Osteoblast (primary cell): ENCODE results near the gene IFNL3. TPM values are rescaled to one million over a fixed set of nuclear protein-coding genes. Genes with fewer than 3 reads are reported as not detected.

ENCODE experiments used
- DNase-seq: peaks from one replicate; pipeline ENCODE4 v3.0.0; 2011; ENCODE audit warnings: low spot score, mixed read lengths; ENCODE audit not compliant: insufficient read length; ENCODE audit errors: missing footprints
- H2AFZ ChIP-seq: 2 replicates; pipeline ENCODE4 v1.6.0; 2011; ENCODE audit warnings: mild to moderate bottlenecking, low read length
- H3K27ac ChIP-seq: 2 replicates; pipeline ENCODE4 v1.5.1; 2011; ENCODE audit warnings: mild to moderate bottlenecking, low read depth, low read length, moderate library complexity
- H3K27me3 ChIP-seq: 2 replicates; pipeline ENCODE4 v1.6.0; 2012; ENCODE audit warnings: mild to moderate bottlenecking, control low read depth, inconsistent platforms, low read length, moderate library complexity; ENCODE audit not compliant: insufficient read depth
- H3K36me3 ChIP-seq: 2 replicates; pipeline ENCODE4 v1.5.1; 2011; ENCODE audit warnings: mild to moderate bottlenecking, low read length, control low read depth, moderate library complexity; ENCODE audit not compliant: insufficient read depth
- H3K4me1 ChIP-seq: 2 replicates; pipeline ENCODE4 v1.5.1; 2011; ENCODE audit warnings: mild to moderate bottlenecking, low read length, control low read depth, moderate library complexity; ENCODE audit not compliant: insufficient read depth
- H3K4me2 ChIP-seq: 2 replicates; pipeline ENCODE4 v1.6.0; 2011; ENCODE audit warnings: mild to moderate bottlenecking, low read length; ENCODE audit not compliant: insufficient read depth
- H3K4me3 ChIP-seq: fragments of 200-600 bp; sonication (generic); 3 replicates; pipeline ENCODE4 v1.5.1; 2012; ENCODE audit warnings: mild to moderate bottlenecking, low read length, inconsistent platforms; ENCODE audit not compliant: insufficient read depth
- H3K79me2 ChIP-seq: 2 replicates; pipeline ENCODE4 v1.6.0; 2012; ENCODE audit warnings: mild to moderate bottlenecking, low read length, control low read depth, inconsistent platforms; ENCODE audit not compliant: insufficient read depth
- H3K9me3 ChIP-seq: 2 replicates; pipeline ENCODE4 v1.5.1; 2011; ENCODE audit warnings: low read depth, low read length, control low read depth
- H4K20me1 ChIP-seq: 2 replicates; pipeline ENCODE4 v1.6.0; 2012; ENCODE audit warnings: mild to moderate bottlenecking, low read length, control low read depth; ENCODE audit not compliant: insufficient read depth
- CTCF ChIP-seq: IDR thresholded peaks from 2 replicates; pipeline ENCODE4 v1.5.1; 2011; ENCODE audit warnings: mild to moderate bottlenecking, low read depth, low read length, moderate library complexity; ENCODE audit errors: extremely low read depth
- total RNA-seq: library from RNA; depleted of rRNA; stranded (reverse); fragments of >200 nt; gene quantifications from 2 replicates; pipeline ENCODE4 v1.2.3, GENCODE V29; 2012

The IFNL3 gene
- total RNA-seq, 1 donor: not detected

- TF ChIP-seq CTCF: no peak
- Histone ChIP-seq H3K79me2 (no peaks in the 10 kb centered on the region), H3K4me3 (no peak overlapping the region), H3K36me3 (no peaks in the 10 kb centered on the region), H3K4me2 (no peak overlapping the region), H3K4me1 (no peaks in the 10 kb centered on the region), H3K27ac (no peak overlapping the region), H3K9me3 (no peaks in the 10 kb centered on the region), H2AFZ (no peak overlapping the region), H4K20me1 (no peaks in the 10 kb centered on the region), H3K27me3 (peaks cover 5% of the 10 kb centered on the region)
- DNase-seq: no peak
These were observed 6.6 kb downstream of the IFNL3 start for GRCh38 chr19:39238209-39238608.

- TF ChIP-seq CTCF: no peak
These were observed 7.3 kb downstream of the IFNL3 start for GRCh38 chr19:39237200-39238184.

GRCh38 chr19:39236527-39236926, 8.3 kb downstream of the IFNL3 start:
- no peaks in the 10 kb centered on the region for H3K4me1 ChIP-seq
- H3K27ac ChIP-seq: no peak overlapping the region
- H3K36me3 ChIP-seq: no peaks in the 10 kb centered on the region
- H2AFZ ChIP-seq: no peak overlapping the region
- TF ChIP-seq CTCF: no peak
- no peak overlapping the region for H3K4me2 ChIP-seq
- no peaks in the 10 kb centered on the region for H4K20me1 ChIP-seq
- H3K9me3 ChIP-seq: no peaks in the 10 kb centered on the region
- no peak for DNase-seq
- no peaks in the 10 kb centered on the region for H3K79me2 ChIP-seq
- peaks cover 5% of the 10 kb centered on the region for H3K27me3 ChIP-seq
- H3K4me3 ChIP-seq: no peak overlapping the region

More at GRCh38 chr19:39237200-39238184, 7.3 kb downstream of the IFNL3 start:
- Histone ChIP-seq H3K27me3 (peaks cover 5% of the 10 kb centered on the region), H3K79me2 (no peaks in the 10 kb centered on the region), H4K20me1 (no peaks in the 10 kb centered on the region), H3K4me3 (no peak overlapping the region), H3K27ac (no peak overlapping the region), H2AFZ (no peak overlapping the region), H3K4me2 (no peak overlapping the region), H3K4me1 (no peaks in the 10 kb centered on the region), H3K9me3 (no peaks in the 10 kb centered on the region), H3K36me3 (no peaks in the 10 kb centered on the region)
- DNase-seq: peak; percentile 52

GRCh38 chr19:39232708-39233107, 12.1 kb downstream of the IFNL3 start:
- Histone ChIP-seq H3K27ac (no peak overlapping the region), H4K20me1 (no peaks in the 10 kb centered on the region), H3K4me1 (no peaks in the 10 kb centered on the region), H3K36me3 (no peaks in the 10 kb centered on the region), H3K9me3 (no peaks in the 10 kb centered on the region), H3K79me2 (no peaks in the 10 kb centered on the region), H3K4me3 (no peak overlapping the region), H2AFZ (no peak overlapping the region), H3K4me2 (no peak overlapping the region), H3K27me3 (peaks cover under 1% of the 10 kb centered on the region)
- TF ChIP-seq CTCF: no peak
- DNase-seq: no peak
